GM21576 (cell line): Measurements from ENCODE around the gene RNF148.
"Not testable (repeated sequence)": the region's sequence is repeated elsewhere in the genome, so short reads cannot be mapped to it uniquely, and the experiment has no call there.

Experiments used
- ATAC-seq: cut with Tn5 transposase; IDR thresholded peaks from one replicate; pipeline ENCODE4 v1.9.1; 2021; ENCODE audit warnings: mild to moderate bottlenecking, moderate library complexity; ENCODE audit not compliant: unreplicated experiment

The RNF148 gene

DNA sequence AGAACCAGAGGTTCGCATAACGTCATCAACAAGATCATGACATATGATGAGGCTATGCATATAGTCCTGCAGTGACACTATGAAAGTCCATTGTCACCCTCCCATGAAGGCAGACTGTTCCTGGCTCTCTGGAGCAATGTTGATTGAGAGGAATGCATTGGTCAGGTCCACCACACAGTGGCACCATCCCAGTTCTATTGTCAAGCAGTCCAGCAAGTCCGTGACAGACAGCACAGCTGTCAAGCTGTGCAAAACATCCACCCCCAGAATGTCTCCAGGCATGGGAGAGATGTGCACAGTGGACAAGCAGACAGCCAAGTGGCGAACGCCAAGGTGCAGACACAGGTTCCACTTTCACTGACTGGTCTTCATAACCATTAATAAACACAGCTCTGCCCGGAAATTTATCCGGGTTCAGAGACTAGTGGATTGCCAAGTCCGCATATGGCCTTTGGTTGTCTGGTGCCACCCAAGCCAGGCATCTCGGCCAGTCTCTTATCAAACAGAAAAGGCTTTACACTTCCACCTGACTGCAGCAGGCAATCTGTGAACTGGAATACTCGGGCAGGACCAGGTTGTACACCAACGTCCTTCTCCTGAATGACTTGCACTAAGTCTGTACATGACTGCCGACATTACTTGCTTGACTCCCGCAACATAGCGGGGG lies 11.0 kb downstream of the RNF148 start:
- no peak for ATAC-seq

DNA sequence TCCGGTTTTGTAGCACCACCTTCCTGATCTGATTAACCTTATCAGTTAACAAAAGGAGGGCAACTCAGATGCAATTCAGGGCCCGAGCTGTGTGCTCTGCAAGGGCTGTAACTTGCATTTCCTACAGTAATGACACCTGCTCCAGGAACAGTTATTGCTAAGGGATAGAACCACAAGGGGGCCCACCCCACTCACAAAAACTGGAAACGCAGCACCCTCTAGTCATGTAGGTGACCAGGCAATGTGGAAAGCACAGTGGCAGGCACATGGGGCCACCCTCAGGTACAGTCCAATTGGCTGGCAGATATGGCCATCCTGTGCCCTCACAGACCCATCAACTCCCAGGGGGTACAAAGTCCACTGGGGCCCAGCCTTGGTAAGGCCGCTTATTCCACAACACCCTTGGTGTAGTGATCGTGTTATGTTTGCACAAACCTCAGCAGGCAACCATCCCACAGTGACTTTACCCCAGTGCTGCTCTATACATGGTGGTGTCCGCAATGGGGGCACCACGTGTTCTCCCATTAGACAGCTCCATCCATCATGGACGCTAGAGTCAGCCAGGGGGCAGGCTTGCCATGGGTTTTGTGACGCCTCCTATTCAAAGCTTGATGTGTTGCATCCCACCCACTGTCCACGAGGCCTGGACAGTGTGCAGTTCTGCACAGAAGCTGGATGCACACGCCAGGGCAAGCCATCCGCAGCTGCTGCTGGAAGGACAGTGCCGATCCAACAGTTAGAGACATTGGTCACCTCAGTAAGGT lies 13.2 kb downstream of the RNF148 start:
- ATAC-seq, result no peak

DNA sequence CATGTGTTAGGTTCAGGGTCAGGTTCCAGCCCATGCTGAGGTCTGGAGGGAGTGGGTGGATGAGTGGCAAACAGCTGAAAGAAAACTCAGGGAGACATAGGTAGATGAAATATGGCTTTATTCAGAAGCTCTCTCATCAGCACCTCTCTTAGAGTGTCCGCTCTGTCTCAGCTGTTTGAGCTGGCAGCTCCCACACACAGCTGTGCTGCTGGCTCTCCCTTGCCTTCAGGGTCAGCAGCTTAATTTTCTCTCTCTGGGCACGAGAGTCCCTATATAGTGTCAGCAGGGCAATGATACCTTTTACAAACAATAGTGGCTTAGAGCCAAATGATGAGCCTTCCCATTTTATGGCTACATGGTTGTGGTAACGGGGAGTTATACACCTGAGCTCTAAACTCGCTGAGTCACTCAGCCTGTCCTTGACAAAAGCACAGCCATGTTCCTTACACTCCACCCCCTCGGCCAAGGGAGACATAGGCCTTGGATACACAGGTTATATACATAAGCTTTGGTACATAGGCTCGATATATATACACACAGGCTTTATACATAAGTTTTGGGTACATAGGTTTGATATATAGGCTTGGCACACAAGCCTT lies 14.2 kb downstream of the RNF148 start:
- no peak for ATAC-seq

DNA sequence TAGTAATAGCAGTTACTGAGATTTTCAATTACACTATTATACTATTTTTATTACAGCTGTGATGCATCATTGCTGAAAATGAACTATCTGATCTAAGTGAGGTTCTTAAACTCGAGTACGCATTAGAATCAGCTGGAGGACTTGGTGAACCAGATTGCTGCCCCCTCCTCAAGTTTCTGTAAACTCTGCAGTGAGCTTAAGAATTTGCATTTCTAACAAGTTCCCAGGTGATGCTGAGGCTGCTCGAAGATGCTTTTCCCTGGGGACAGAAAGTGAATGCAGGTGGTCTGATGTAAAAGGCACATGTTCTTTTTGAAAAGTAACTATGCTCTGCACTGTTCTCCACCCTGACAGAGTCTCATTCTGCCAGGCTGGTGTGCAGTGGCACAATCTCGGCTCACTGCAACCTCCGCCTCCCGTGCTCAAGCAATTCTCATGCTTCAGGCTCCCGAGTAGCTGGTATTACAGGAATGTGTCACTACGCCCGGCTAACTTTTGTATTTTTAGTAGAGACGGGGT lies 16.3 kb downstream of the RNF148 start:
- ATAC-seq, result no peak

DNA sequence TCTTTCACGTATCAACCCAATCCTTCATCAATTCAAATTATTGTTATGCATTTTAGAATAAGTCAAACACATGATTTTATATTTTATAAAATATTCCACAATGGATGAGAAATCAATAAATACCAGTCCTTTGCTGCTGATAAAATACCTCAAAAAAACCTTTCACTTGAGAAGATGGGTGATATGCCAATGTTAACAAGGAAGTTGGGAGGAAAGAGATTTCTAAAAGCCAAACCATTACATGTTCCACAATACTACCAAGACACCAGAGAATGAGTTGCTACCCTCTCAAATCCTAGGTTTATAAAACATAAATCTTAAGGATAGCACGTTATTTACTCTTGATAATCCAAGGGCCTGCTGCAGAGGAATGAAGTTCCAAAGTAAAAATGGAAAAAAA lies 18.2 kb downstream of the RNF148 start:
- no peak for ATAC-seq

DNA sequence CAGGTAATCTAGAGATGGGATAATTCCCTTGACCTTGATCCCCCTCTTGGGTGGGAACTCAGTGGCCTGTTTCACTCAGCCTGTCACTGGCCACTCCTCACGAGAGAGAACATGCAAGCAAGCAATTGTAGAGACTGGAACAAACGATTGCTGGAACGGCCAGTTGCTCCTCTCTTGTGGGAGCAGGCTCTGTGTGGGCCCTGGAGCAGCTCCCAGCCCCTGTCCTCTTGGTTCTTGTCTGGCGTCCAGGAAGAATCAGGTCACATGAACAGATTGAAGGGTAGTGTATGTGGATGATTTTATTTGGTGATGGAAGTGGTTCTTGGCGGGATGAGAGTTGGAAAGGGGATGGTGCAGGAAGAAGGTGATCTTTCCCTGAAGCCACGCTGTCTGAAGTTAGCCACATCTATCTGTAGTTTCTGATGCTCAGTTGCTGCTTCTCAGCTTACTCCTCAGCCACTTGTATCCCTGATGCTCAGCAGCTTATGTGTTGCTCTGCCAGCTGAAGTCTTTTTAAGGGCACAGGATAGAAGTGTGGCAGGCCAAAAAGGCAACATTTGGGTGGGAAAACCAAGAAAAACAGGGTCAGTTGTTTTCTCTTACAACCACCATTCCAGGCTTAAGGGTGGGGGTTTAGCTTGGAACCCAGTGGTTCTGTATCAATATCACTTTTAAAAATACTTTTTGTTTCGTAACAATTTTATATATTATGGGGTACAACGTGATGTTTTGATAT lies 19.7 kb downstream of the RNF148 start:
- ATAC-seq, result no peak

DNA sequence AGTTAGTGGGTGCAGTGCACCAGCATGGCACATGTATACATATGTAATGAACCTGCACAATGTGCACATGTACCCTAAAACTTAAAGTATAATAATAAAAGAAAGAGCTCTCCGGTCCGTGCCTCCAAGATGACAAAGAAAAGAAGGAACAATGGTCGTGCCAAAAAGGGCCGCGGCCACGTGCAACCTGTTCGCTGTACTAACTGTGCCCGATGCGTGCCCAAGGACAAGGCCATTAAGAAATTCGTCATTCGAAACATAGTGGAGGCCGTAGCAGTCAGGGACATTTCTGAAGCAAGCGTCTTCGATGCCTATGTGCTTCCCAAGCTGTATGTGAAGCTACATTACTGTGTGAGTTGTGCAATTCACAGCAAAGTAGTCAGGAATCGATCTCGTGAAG lies 21.5 kb downstream of the RNF148 start:
- ATAC-seq, result not testable (repeated sequence)

DNA sequence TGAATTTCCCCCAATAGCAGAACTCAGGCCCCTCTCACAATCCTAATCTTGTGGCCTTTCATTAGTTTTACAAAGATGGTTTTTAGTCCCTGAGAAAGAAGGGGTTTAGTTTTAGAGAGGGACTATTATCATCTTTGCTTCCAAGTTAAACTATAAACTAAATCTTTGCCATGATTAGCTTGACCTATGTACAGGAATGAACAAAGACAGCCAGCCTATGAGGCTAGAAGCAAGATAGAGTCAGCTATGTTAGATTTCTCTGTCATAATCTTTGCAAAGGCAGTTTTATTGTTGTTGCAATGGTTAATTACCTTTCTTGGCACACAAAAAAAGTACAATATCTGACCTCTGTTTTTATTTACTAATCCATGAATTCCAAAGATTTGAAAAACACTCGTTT lies 22.9 kb downstream of the RNF148 start:
- no peak for ATAC-seq

DNA sequence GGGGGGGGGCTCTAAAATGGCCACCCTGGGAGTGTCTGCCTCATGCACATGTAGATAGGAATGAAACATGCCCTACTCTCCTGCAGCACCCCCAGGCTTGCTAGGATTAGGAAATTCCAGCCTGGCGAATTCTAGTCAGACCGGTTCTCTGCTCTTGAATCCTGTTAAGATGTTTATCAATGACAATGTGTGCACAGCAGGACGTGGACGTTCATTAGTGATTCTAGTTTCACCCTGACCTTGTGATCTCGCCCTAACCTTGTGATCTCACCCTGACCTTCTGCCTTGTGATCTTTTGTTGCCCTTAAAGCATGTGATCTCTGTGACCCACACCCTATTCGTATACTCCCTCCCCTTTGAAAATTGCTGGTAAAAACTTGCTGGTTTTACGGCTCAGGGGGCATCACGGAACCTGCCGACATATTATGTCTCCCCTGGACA lies 23.4 kb downstream of the RNF148 start:
- ATAC-seq, result not testable (repeated sequence)

DNA sequence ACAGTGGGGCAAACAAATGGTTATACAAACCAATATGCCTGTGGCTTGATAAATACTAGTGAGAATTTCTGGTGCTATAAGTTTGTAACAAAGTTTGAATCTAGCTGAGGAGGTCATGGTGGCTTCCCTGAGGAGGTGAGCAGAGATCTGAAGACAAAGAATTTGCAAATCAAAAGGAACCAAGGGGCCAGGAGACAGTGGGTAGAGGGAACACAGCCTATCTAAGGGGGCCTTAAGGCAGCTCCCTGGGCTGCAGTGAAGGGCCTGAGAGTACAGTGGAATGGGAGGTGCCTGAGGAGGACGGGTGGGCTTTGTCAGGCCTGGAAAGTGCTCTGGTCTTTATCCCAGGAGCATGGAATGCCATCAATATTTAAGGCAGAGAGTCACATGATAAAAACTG lies 25.6 kb downstream of the RNF148 start:
- no peak for ATAC-seq

DNA sequence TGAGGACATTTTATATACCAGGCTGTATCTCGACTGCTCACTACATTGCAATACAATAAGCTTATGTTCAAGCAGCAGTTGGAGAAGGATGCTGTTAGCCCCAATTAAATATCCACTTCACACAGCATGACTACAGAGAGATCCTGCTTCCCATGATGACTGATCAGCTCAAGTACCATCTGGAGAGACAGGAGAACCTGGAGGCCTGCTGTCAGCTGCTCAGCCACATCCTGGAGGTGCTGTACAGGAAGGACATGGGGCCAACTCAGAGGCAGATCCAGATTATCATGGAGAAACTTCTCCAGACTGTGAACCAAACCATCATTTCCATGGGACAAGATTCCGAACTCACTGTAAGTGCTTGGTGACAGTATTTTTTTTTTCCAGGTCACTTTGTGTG lies 26.3 kb downstream of the RNF148 start:
- ATAC-seq, result no peak

DNA sequence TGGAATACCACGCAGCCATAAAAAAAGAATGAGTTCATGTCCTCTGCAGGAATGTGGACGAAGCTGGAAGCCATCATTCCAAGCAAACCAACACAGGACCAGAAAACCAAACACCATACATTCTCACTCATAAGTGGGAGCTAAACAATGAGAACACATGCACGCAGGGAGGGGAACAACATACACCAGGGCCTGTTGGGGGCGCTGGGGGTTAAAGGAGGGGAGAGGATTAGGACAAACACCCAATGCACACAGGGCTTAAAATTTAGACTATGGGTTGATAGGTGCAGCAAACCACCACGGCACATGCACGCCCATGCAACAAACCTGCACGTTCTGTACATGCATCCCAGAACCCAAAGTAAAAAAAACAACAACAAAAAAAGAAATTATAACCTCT lies 27.1 kb downstream of the RNF148 start:
- no peak for ATAC-seq

DNA sequence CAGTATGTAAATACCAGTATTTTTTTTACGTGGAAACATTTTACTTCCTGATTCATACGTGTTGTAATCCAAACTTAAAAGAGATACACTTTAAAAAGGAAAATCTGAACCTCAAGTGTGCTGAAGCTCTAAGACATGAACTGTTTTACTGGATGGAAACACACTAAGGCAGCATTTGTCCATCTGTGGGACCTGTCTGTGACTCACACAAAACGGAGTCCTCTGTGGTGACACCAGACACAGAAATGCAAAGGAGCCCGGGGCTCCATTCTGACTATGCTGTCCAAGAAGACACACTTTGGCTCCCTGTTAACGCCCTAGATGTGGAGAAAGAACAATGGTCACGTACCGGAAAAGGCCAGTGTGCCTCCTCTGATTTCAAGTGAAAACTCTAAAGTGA lies 27.7 kb downstream of the RNF148 start:
- ATAC-seq, result no peak

DNA sequence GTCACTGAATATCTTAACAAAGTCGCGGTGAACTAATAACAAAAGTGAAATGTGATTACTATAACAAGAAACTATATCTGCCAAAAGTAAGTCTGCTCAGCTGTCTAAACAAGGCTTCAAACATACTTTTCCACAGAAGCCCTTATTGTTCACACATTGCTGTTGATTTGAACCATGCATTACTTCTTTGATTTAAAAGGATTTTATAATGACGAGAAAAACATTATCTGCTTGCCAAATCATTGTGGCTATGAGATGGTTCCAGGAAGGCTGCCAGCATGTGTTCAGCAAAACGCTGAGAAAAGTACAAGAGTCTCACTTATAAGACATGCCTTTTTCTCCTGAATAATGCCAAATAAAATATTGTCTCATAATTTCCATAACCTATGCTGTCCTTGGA lies 28.2 kb downstream of the RNF148 start:
- ATAC-seq, result no peak

DNA sequence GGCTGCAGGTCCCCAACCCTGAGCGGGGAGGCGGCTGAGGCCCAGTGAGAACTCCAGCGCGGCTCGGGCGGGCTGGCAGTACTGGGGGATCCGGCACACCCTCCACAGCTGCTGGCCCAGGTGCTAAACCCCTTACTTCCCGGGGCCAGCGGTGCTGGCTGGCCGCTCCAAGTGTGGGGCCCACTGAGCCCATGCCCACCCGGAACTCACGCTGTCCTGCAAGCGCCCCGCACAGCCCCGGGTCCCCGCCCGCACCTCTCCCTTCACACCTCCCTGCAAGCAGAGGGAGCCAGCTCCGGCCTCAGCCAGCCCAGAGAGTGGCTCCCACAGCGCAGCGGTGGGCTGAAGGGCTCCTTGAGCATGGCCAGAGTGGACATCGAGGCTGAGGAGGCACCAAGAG lies 28.8 kb downstream of the RNF148 start:
- no peak for ATAC-seq

DNA sequence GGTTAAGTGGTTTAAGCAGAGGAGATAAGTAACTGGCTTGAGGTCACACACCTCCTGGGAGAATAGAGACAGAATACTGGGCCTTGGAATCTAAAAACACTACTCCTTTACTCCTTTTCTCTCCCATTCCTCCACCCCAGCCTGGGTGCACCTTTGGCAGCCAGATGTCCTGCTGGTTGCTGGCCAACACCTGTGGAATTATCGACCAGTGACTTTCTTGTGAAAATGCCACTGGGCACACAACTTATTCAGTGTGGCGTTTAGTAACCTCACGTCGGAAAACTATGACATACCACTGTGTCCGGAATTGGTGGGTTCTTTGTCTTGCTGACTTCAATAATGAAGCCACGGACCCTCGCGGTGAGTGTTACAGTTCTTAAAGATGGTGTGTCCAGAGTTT lies 30.2 kb downstream of the RNF148 start:
- no peak for ATAC-seq

DNA sequence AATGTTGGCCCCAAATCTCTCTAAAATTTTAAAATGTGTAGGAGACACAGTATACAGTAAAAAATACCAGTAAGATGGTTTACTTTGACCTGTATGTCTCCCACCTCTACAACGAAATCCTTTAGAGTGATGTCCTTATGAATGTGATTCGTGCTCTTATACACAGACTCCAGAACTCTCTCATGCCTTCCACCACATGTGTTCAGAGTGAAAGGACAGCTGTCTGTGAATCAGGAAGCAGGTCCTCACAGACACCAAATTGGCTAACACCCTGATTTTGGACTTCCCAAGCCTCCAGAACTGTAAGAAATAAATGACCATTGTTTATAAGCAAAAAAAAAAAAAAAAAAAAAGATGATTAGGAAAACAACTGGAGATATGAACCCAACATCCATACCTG lies 39.0 kb downstream of the RNF148 start:
- ATAC-seq, result no peak

DNA sequence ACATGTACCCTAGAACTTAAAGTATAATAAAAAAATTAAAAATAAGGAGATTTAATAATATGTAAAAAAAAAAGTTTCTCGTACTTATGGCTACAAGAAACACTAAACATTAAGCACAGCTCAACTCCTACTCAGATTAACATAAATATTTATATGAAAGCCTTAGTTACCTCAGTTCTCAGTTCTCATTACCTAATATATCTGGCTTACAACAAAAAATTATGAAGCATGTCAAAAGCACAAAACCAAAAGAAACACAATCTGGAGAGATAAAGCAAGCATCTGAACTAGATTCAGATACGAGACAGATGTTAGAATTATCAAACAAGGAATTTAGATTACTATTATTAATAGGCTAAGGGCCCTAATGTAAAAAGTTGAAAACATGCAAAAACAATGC lies 43.9 kb downstream of the RNF148 start:
- no peak for ATAC-seq

DNA sequence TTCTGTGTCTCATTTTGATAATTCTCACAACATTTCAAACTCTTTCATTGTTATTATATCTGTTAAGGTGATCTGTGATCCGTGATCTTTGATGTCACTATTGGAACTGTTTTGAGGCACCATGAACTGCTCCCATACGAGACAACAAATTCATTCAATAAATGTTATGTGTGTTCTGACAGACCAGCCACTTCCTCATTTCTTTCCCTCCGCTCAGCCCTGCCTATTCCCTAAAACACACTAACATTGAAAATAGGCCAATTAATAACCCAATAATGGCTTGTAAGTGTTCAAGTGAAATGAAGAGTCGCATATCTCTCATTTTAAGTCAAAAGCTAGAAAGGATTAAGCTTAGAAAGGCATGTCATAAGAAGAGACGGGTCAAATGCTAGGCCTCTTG lies 49.0 kb downstream of the RNF148 start:
- no peak for ATAC-seq

DNA sequence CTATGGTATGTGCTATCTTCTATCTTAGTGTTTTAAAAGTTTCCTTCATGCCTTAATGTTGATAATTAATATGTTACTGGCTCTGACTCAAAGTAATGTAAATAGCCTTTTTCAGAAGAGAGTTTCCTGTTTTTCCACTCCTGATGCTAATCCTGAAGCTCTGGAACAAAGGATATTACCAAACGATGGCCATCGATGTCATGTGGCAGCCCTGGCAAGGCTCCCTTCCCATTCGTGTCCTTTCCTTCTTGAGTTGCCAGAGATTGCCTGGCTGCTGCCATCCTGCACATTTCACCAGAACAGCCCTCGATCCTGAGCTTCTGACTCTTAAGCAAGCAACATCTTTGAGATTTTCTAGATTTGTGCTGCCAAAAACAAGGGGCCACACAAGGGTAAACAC lies 49.8 kb downstream of the RNF148 start:
- no peak for ATAC-seq
